GM12878 (cell line): ENCODE results near the gene KRT20. TPM values are rescaled to one million over a fixed set of nuclear protein-coding genes. Genes with fewer than 3 reads are reported as not detected.

Experiments
- ATAC-seq: fragments of 200-7000 bp; cut with Tn5 transposase; 3 replicates; pipeline ENCODE4 v1.9.1; 2020; ENCODE audit warnings: mild to moderate bottlenecking, moderate library complexity
- BruUV-seq: library from RNA; stranded (reverse); fragments of 400-500 nt; replicated peaks from 2 replicates; lab custom pipeline; 2021; lab: Mats Ljungman, UMichigan
- CTCF ChIA-PET: fragments of 300-600 bp; sonication (Branson Sonifier 250); formaldehyde crosslinking; extraction: SDS; loops from one replicate; lab custom pipeline; 2021; ENCODE audit warnings: inconsistent platforms; lab: Yijun Ruan, JAX
- POLR2A ChIA-PET: fragments of 350-600 bp; formaldehyde crosslinking; extraction: SDS; loops from one replicate; lab custom pipeline; 2021; ENCODE audit warnings: inconsistent platforms; lab: Charles Lee
- RAD21 ChIA-PET: fragments of 300-600 bp; sonication (Branson Sonifier 250); formaldehyde crosslinking; loops from one replicate; lab custom pipeline; 2023; ENCODE audit warnings: antibody characterized with exemption; ENCODE audit not compliant: unreplicated experiment; lab: Charles Lee
- SMC1A ChIA-PET: fragments of 300-600 bp; sonication (Branson Sonifier 250); formaldehyde crosslinking; loops from one replicate; lab custom pipeline; 2023; ENCODE audit not compliant: unreplicated experiment, uncharacterized antibody; lab: Charles Lee
- DNase-seq: peaks from one replicate; pipeline ENCODE4 v3.0.0-alpha.2; 2011; ENCODE audit warnings: low read depth, low spot score
- FAIRE-seq: peaks from 3 replicates; lab custom pipeline; 2011; peaks lifted over from hg19 to GRCh38; lab: Jason Lieb, UNC
- H2AFZ ChIP-seq: 2 replicates; pipeline ENCODE4 v1.6.0; 2011; ENCODE audit warnings: low read depth, low read length, control low read depth; ENCODE audit not compliant: control insufficient read depth
- H3K27ac ChIP-seq: 2 replicates; pipeline ENCODE4 v1.5.1; 2011; ENCODE audit warnings: control low read depth; ENCODE audit not compliant: control insufficient read depth, insufficient read depth
- H3K27me3 ChIP-seq, 2 experiments: replicated peaks in 1 of 2; 2 replicates each; pipeline versions ENCODE4 v1.6.0 to v1.6.1; 2011; ENCODE audit warnings: low read length in 1 of 2; ENCODE audit not compliant: control insufficient read depth in 2 of 2, insufficient read depth in 2 of 2
- H3K36me3 ChIP-seq, 2 experiments: 2 replicates each; pipeline ENCODE4 v1.5.1; 2011; ENCODE audit warnings: low read length in 1 of 2; ENCODE audit not compliant: control insufficient read depth in 2 of 2, insufficient read depth in 2 of 2
- H3K4me1 ChIP-seq: 2 replicates; pipeline ENCODE4 v1.6.1; 2011; ENCODE audit warnings: mild to moderate bottlenecking, low read length, moderate library complexity, mixed read lengths; ENCODE audit not compliant: control insufficient read depth, insufficient read depth
- H3K4me2 ChIP-seq: 2 replicates; pipeline ENCODE4 v1.6.0; 2011; ENCODE audit warnings: control low read depth; ENCODE audit not compliant: control insufficient read depth, insufficient read depth
- H3K4me3 ChIP-seq: fragments of 200-600 bp; sonication (generic); 2 replicates; pipeline ENCODE4 v1.5.1; 2016
- H3K79me2 ChIP-seq: 2 replicates; pipeline ENCODE4 v1.6.0; 2011; ENCODE audit warnings: low read length; ENCODE audit not compliant: control insufficient read depth, insufficient read depth
- H3K9ac ChIP-seq: 2 replicates; pipeline ENCODE4 v1.8.0; 2011; ENCODE audit warnings: low read length, control low read depth, mixed read lengths; ENCODE audit not compliant: control insufficient read depth, insufficient read depth
- H3K9me3 ChIP-seq: replicated peaks from 3 replicates; pipeline ENCODE4 v1.5.1; 2011; ENCODE audit warnings: mild to moderate bottlenecking, low read length; ENCODE audit not compliant: control insufficient read depth, insufficient read depth
- H4K20me1 ChIP-seq: 2 replicates; pipeline ENCODE4 v1.6.0; 2011; ENCODE audit not compliant: control insufficient read depth, insufficient read depth
- CBX3 ChIP-seq: fragments of 200-600 bp; sonication (generic); IDR thresholded peaks from 2 replicates; pipeline ENCODE4 v1.6.1; 2016; ENCODE audit warnings: low read depth, borderline replicate concordance
- FOXK2 ChIP-seq: fragments of 450-650 bp; IDR thresholded peaks from 2 replicates; pipeline ENCODE4 v1.6.1; 2017; ENCODE audit warnings: mild to moderate bottlenecking, moderate library complexity
- IRF4 ChIP-seq: IDR thresholded peaks from 2 replicates; pipeline ENCODE4 v1.6.1; 2011; ENCODE audit warnings: low read depth, low read length
- MTA3 ChIP-seq: IDR thresholded peaks from 2 replicates; pipeline ENCODE4 v1.6.1; 2012; ENCODE audit warnings: low read length, inconsistent platforms, borderline replicate concordance
- NFYA ChIP-seq: IDR thresholded peaks from 2 replicates; pipeline ENCODE4 v1.6.1; 2011; ENCODE audit warnings: low read depth, mild to moderate bottlenecking, low read length, improper control_type of control experiment, borderline replicate concordance
- RUNX3 ChIP-seq: IDR thresholded peaks from 2 replicates; pipeline ENCODE4 v1.6.1; 2012; ENCODE audit warnings: low read length, inconsistent platforms
- SMC3 ChIP-seq: IDR thresholded peaks from 2 replicates; pipeline ENCODE4 v1.6.1; 2011; ENCODE audit warnings: low read length, improper control_type of control experiment, borderline replicate concordance
- SREBF1 ChIP-seq: IDR thresholded peaks from 2 replicates; pipeline ENCODE4 v1.6.1; 2012; ENCODE audit warnings: mild to moderate bottlenecking, low read length
- SRF ChIP-seq, 2 experiments: IDR thresholded peaks; 2 replicates each; pipeline ENCODE4 v1.6.1; 2011; ENCODE audit warnings: low read depth in 2 of 2, low read length in 2 of 2, mild to moderate bottlenecking in 1 of 2, moderate library complexity in 1 of 2
- YY1 ChIP-seq: IDR thresholded peaks from 2 replicates; pipeline ENCODE4 v1.6.1; 2011; ENCODE audit warnings: low read depth, mild to moderate bottlenecking, low read length
- ZNF217 ChIP-seq: fragments of 450-650 bp; IDR thresholded peaks from 2 replicates; pipeline ENCODE4 v1.6.1; 2017; ENCODE audit warnings: antibody characterized with exemption, mild to moderate bottlenecking
- WGBS: methylation state at CpG from one replicate; pipeline ENCODE4 v1.1.6; 2016; ENCODE audit warnings: low lambda C conversion rate; ENCODE audit not compliant: insufficient replicate concordance, insufficient coverage; ENCODE audit errors: missing lambda C conversion rate; 5-methylcytosine and 5-hydroxymethylcytosine counted together
- in situ Hi-C: fragments of 300-500 bp; cut with MboI; formaldehyde crosslinking; loops from 9 replicates; pipeline ENCODE4 v1.14.3; 2018; ENCODE audit warnings: mixed read lengths
- intact Hi-C: fragments of 100-400 bp; cut with micrococcal nuclease; formaldehyde crosslinking; loops from one replicate; pipeline ENCODE4 v1.14.2; 2022; ENCODE audit not compliant: unreplicated experiment
- polyA plus RNA-seq, 11 experiments: library from polyadenylated mRNA; depleted of rRNA in 4 of 11; unstranded in 6 of 11; stranded (reverse) in 5 of 11; fragments of >200 nt; fragmentation: Nextera tagmentation in 4 of 11; fragmentation: Illumina TruSeq in 1 of 11; extraction: Ambion mirVana in 4 of 11; extraction: Trizol in 1 of 11; gene quantifications; 1 replicate in 1 of 11; 2 replicates in 10 of 11; pipeline versions ENCODE4 v1.2.1 to v1.2.3, GENCODE V29; 2011 to 2016; ENCODE audit warnings: inconsistent platforms in 2 of 11, missing spikeins in 2 of 11, low read depth in 1 of 11
- total RNA-seq, 4 experiments: library from RNA; depleted of rRNA in 3 of 4; stranded (reverse); fragments of >200 nt in 3 of 4; fragmentation: Illumina TruSeq in 1 of 4; extraction: Trizol in 1 of 4; gene quantifications; 2 replicates each; pipeline versions ENCODE4 v1.2.1 to v1.2.3, GENCODE V29; 2013 to 2021
- TF ChIP-seq, protein P1 (sequence below): fragments of 450-650 bp; IDR thresholded peaks from 2 replicates; pipeline ENCODE4 v1.6.1; 2017; ENCODE audit warnings: mild to moderate bottlenecking, low read depth, inconsistent platforms; ENCODE audit not compliant: poor library complexity, severe bottlenecking
- TF ChIP-seq, protein P2 (sequence below): fragments of 450-650 bp; IDR thresholded peaks from 2 replicates; pipeline ENCODE4 v1.6.1; 2017; ENCODE audit warnings: mild to moderate bottlenecking, moderate library complexity

KRT20 gene
- total and polyA plus RNA-seq, 10 of the 15 experiments (the other 5 are each of a cell fraction or from before 2014, with no cell fraction given) = 0.23 TPM; not detected in 9

DNA sequence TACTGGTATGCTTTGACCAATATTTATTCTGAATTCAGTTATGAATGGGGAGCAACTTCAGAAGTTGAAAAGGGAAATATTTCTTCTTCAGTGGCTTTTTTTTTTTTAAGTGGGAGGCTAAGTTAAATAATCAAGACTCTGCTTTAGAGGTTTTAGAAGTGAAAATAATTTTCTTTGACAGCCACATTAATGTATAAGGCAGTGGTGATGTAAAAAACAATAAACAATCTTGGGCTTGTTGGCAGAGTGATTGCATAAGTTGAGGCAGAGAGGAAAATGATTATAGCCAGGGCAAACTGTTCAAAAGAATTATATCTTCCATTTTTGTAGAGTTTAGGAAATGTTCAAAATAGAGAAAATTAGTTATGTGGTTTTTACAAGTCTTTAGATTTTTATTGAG lies 12.6 kb downstream of the KRT20 start:
- TF ChIP-seq NFYA = no peak
- POLR2A ChIA-PET = no interaction called here
- Histone ChIP-seq H2AFZ (no peak overlapping the region), H3K27ac (no peak overlapping the region), H3K9ac (no peak overlapping the region), H4K20me1 (no peaks in the 10 kb centered on the region), H3K27me3 (no peaks in the 10 kb centered on the region; a peak in 2 of 4 replicates), H3K9me3 (no peaks in the 10 kb centered on the region), H3K4me3 (no peak overlapping the region), H3K4me2 (no peak overlapping the region), H3K36me3 (no peaks in the 10 kb centered on the region), H3K4me1 (no peaks in the 10 kb centered on the region), H3K79me2 (no peaks in the 10 kb centered on the region)
- ATAC-seq (no peak), DNase-seq (no peak), FAIRE-seq (no peak)
- BruUV-seq = no TSS peak
- CTCF ChIA-PET = no interaction called here
- RAD21 ChIA-PET = interaction anchor here (1.4 kb wide), 1 partner anchor 790 kb away, joined by 3 read pairs; no protein-coding TSS in a partner anchor
- SMC1A ChIA-PET = no interaction called here
- in situ Hi-C loops (no loop called here), intact Hi-C loops (no loop called here)

DNA sequence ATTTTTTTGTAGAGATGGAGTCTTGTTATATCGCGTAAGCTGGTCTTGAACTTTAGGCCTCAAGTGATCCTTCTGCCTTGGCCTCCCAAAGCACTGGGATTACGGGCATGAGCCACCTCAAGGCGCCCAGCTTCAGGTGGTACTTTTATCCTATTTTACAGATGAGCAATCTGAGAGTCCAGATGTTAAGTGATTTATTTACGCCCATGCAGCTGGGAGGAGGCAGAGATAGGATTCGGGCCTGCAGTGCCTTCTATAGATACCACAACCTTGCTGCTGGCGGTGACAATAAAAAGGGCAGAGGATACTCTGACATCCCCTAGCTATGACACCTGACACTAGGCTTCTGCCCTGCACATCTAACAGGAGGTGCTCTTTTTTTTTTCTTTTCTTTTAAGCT lies 13.7 kb downstream of the KRT20 start:
- Histone ChIP-seq H3K36me3 (no peaks in the 10 kb centered on the region), H2AFZ (no peak overlapping the region), H3K27me3 (no peaks in the 10 kb centered on the region; a peak in 2 of 4 replicates), H3K9ac (no peak overlapping the region), H3K4me3 (no peak overlapping the region), H3K9me3 (no peaks in the 10 kb centered on the region), H3K27ac (no peak overlapping the region), H3K4me1 (no peaks in the 10 kb centered on the region), H4K20me1 (no peaks in the 10 kb centered on the region), H3K79me2 (no peaks in the 10 kb centered on the region), H3K4me2 (no peak overlapping the region)
- SMC1A ChIA-PET = no interaction called here
- CTCF ChIA-PET = interaction anchor here (0.8 kb wide), 1 partner anchor 238 kb away, joined by 3 read pairs; no protein-coding TSS in a partner anchor
- POLR2A ChIA-PET = interaction anchor here (0.6 kb wide), 1 partner anchor 138 kb away, joined by 3 read pairs; no protein-coding TSS in a partner anchor
- intact Hi-C loops = no loop called here
- DNase-seq = no peak
- FAIRE-seq = no peak
- in situ Hi-C loops = no loop called here
- no peak for ATAC-seq
- RAD21 ChIA-PET = interaction anchor here (1.4 kb wide), 1 partner anchor 791 kb away, joined by 3 read pairs; no protein-coding TSS in a partner anchor
- WGBS = 42% methylated on average over 7 of the region's 7 CpGs
- no TSS peak for BruUV-seq
- TF ChIP-seq FOXK2 = no peak
- no peak for TF ChIP-seq YY1
- no peak for TF ChIP-seq SRF (IDR thresholded peaks at IDR 0.05; ENCODE audit: low read depth in 2 of 2, low read length in 2 of 2)
- TF ChIP-seq, protein P1, sequence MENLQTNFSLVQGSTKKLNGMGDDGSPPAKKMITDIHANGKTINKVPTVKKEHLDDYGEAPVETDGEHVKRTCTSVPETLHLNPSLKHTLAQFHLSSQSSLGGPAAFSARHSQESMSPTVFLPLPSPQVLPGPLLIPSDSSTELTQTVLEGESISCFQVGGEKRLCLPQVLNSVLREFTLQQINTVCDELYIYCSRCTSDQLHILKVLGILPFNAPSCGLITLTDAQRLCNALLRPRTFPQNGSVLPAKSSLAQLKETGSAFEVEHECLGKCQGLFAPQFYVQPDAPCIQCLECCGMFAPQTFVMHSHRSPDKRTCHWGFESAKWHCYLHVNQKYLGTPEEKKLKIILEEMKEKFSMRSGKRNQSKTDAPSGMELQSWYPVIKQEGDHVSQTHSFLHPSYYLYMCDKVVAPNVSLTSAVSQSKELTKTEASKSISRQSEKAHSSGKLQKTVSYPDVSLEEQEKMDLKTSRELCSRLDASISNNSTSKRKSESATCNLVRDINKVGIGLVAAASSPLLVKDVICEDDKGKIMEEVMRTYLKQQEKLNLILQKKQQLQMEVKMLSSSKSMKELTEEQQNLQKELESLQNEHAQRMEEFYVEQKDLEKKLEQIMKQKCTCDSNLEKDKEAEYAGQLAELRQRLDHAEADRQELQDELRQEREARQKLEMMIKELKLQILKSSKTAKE = no peak
- no peak for TF ChIP-seq ZNF217
- no peak for TF ChIP-seq RUNX3
- no peak for TF ChIP-seq IRF4
- no peak for TF ChIP-seq SREBF1
- no peak for TF ChIP-seq SMC3
- TF ChIP-seq CBX3 = no peak
- TF ChIP-seq MTA3 = no peak
- TF ChIP-seq, protein P2, sequence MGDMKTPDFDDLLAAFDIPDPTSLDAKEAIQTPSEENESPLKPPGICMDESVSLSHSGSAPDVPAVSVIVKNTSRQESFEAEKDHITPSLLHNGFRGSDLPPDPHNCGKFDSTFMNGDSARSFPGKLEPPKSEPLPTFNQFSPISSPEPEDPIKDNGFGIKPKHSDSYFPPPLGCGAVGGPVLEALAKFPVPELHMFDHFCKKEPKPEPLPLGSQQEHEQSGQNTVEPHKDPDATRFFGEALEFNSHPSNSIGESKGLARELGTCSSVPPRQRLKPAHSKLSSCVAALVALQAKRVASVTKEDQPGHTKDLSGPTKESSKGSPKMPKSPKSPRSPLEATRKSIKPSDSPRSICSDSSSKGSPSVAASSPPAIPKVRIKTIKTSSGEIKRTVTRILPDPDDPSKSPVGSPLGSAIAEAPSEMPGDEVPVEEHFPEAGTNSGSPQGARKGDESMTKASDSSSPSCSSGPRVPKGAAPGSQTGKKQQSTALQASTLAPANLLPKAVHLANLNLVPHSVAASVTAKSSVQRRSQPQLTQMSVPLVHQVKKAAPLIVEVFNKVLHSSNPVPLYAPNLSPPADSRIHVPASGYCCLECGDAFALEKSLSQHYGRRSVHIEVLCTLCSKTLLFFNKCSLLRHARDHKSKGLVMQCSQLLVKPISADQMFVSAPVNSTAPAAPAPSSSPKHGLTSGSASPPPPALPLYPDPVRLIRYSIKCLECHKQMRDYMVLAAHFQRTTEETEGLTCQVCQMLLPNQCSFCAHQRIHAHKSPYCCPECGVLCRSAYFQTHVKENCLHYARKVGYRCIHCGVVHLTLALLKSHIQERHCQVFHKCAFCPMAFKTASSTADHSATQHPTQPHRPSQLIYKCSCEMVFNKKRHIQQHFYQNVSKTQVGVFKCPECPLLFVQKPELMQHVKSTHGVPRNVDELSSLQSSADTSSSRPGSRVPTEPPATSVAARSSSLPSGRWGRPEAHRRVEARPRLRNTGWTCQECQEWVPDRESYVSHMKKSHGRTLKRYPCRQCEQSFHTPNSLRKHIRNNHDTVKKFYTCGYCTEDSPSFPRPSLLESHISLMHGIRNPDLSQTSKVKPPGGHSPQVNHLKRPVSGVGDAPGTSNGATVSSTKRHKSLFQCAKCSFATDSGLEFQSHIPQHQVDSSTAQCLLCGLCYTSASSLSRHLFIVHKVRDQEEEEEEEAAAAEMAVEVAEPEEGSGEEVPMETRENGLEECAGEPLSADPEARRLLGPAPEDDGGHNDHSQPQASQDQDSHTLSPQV = no peak
